ENCODE data around the gene SRGAP2C.
"Not testable (repeated sequence)": the region's sequence is repeated elsewhere in the genome, so short reads cannot be mapped to it uniquely, and the experiment has no call there.

The SRGAP2C gene

GRCh38 chr1:121386319-121386948, 201.7 kb downstream of the SRGAP2C start:
- DNase-seq, result not testable (repeated sequence)

DNA sequence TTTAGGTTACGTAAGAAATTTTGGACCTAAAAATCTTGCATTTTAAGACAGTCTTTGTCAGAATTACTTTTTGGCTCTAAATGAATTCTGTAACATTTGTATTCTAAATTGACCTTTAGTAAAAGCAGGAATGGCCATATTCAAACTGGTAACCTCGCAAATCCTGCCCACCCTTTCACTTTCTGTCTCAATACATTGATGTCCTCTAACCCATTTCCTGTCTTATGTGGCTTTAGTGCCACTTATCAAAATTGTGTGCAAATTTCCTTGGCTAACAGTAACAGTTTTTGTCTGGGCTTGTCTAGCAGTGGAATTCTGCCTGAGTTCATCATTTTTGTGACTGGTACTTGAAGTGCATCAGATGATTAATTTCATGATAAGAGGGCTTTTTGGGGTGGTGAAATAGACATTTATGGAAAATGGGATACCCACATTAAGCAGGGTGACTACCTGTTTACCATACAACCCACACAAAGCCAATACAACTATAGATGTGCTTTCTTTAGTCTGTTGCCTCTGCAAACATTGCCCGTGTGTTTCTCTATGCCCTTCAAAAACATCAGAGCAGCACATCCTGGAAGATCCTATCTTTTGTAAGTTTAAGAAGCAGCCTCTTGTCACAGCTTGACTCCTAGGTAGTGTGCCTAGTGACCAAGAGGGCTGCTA, 205.3 kb downstream of the SRGAP2C start:
- DNase-seq, result not testable (repeated sequence)

- not testable (repeated sequence) for DNase-seq
Observed at GRCh38 chr1:121392130-121392529, 207.4 kb downstream of the SRGAP2C start.

- DNase-seq, result peak; percentile 6
Observed at GRCh38 chr1:121395718-121396201, 211.0 kb downstream of the SRGAP2C start.

DNA sequence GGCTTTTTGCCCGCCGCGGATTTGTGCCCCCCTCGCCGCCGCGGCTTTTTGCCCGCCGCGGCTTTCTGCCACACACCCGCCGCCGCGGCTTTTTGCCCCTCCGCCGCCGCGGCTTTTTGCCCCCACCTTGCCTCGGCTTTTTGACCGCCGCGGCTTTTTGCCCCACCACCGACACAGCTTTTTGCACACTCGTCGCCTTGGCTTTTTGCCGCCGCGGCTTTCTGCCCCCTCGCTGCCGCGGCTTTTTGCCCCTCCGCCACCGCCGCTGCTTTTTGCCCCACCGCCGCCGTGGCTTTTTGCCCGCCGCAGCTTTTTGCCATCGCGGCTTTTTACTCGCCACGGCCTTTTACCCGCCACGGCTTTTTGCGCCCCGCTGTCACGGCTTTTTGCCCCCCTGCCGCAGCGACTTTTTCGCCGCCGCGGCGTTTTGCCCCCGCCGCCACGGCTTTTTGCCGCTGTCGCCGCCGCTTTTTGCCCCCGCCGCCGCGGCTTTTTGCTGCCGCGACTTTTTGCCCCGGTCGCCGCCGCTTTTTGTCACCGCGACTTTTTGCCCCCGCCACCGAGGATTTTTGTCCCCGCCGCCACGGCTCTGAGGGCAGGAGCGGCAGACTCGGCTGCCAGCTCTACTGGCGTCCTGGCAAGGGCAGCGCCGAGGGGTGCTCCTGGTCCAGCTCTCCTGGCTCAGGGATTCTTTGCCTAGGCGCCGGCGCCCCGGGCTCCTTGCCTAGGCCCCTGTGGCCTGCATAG, 211.7 kb downstream of the SRGAP2C start:
- not testable (repeated sequence) for DNase-seq

GRCh38 chr1:121397101-121397500, 212.3 kb downstream of the SRGAP2C start:
- DNase-seq, result not testable (repeated sequence)

- DNase-seq, result not testable (repeated sequence)
Observed at GRCh38 chr1:121399193-121399592, 214.4 kb downstream of the SRGAP2C start.

DNA sequence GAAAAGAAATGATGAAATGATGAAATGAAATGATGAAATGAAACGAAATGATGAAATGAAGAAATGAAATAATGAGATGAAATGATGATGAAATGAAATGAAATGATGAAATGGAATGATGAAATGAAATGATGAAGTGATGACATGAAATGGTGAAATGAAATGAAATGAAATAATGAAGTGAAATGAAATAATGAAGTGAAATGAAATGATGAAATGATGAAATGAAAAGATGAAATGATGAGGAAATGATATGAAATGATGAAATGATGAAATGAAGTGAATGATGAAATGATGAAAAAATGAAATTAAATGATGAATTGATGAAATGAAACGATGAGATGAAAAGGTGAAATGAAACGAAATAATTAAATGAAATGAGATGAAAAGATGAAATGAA, 215.3 kb downstream of the SRGAP2C start:
- DNase-seq, result not testable (repeated sequence)

DNA sequence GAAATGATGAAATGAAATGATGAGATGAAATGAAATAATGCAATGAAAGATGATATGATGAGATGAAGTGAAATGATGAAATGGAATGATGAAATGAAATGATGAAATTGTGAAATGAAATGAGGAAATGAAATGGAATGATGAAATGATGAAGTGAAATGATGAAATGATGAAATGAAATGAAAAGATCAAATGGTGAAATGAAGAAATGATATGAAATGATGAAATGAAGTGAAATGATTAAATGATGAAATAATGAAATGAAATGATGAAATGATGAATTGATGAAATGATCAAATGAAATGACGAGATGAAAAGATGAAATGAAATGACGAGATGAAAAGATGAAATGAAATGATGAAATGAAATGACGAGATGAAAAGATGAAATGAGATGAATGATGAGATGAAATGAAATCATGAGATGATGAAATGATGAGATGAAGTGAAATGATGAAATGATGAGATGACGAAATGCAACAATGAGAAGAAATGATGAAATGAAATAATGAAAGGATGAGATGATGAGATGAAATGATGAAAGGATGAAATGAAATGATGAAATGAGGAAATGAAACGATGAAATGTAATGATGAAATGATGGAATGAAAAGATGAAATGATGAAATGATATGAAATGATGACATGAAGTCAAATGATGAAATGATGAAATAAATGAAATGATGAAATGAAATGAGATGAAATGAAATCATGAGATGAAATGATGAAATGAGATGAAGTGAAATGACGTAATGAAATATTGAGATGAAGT, 216.0 kb downstream of the SRGAP2C start:
- DNase-seq, result not testable (repeated sequence)

DNA sequence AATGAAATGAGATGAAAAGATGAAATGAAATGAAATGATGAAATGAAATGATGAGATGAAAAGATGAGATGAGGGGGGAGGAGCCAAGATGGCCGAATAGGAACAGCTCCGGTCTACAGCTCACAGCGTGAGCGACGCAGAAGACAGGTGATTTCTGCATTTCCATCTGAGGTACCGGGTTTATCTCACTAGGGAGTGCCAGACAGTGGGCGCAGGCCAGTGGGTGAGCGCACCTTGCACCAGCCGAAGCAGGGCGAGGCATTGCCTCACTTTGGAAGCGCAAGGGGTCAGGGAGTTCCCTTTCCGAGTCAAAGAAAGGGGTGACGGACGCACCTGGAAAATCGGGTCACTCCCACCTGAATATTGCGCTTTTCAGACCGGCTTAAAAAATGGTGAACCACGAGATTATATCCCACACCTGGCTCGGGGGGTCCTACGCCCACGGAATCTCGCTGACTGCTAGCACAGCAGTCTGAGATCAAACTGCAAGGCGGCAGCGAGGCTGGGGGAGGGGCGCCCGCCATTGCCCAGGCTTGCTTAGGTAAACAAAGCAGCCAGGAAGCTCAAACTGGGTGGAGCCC, 216.7 kb downstream of the SRGAP2C start:
- DNase-seq, result not testable (repeated sequence)

GRCh38 chr1:121403254-121403653, 218.5 kb downstream of the SRGAP2C start:
- DNase-seq, result not testable (repeated sequence)

DNA sequence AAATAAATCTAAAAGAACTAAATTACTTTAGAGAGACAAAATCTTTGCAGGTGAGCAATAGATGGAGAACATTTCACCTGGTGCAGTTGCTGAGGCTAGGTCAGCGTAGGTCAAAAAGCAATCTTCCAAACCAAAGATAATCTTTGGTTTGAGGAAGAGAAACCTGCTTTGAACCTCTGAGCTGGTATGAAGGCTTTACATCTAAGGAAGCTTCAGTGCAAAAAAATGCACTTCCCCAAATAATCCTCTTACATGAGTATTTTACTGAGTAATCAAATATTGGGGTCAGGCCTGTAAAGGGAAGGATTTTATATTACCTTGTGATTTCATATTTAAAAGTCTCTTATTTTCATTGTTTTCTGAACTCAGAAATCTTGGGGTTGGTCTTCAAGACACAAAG, 223.6 kb downstream of the SRGAP2C start:
- DNase-seq, result no peak

- DNase-seq, result no peak
Observed at GRCh38 chr1:121413821-121414220, 229.0 kb downstream of the SRGAP2C start.

DNA sequence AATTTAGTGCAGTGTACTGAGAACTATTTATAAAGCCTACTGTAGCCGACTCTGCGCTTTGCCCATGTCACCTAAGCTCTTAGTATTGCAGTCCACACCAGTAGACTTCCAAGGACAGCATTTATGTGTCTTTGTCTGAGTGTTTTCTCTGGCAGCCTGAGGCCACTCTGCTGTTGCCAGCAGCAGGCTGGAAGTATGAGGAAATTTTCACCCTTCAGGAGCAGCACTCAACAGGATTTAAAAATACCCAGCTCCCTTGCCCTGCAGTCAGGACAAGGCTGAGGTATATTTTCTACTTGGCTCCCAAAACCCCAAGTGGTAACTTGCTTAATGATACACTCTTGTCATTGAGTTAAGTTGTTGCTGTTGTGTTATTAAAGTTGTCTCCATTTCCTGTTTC, 230.1 kb downstream of the SRGAP2C start:
- DNase-seq, result no peak

DNA sequence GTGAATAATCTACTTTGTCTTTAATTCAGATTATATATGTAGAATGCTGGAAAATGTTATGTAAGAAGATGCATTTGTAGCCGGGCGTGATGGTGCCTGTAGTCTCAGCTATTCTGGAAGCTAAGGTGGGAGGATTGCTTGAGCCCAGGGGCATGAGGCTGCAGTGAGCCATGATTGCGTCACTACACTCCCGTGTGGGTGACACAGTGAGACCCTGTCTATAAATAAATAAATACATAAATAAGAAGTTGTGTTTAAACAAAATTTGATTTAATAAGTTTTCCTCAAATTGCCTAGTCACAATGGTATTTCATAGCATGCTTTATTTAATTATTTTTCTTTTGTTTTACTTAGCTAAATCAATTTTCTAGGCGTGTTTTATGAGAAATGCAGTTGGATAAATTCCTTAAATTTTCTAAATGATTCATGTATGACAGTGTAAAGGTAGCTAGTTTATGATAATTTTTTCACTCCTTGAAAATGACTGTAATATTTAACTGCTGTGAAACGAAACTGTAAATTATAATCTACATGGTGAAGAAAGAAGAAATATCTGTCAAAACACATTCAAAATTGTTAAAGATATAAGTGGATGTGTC, 232.6 kb downstream of the SRGAP2C start:
- DNase-seq, result no peak

- no peak for DNase-seq
Observed at GRCh38 chr1:121418369-121419049, 233.7 kb downstream of the SRGAP2C start.

GRCh38 chr1:121419050-121419615, 234.4 kb downstream of the SRGAP2C start:
- not testable (repeated sequence) for DNase-seq

DNA sequence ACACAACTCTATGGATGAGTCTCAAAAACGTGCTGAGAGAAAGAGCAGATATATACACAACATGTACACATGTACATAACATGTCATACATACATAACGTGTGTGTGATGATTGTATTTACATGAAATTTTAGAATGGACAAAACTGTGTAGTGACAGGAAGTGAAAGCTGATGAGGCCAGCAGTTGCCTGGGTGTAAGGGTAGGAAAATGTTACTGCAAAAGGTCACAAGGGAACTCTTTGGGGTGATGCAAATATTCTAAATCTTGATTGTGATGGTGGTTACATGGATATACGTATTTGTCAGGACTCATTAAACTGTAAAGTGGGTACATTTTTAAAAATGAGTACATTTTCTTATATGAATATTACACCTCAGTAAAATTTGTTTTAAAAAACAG, 236.7 kb downstream of the SRGAP2C start:
- DNase-seq, result not testable (repeated sequence)

DNA sequence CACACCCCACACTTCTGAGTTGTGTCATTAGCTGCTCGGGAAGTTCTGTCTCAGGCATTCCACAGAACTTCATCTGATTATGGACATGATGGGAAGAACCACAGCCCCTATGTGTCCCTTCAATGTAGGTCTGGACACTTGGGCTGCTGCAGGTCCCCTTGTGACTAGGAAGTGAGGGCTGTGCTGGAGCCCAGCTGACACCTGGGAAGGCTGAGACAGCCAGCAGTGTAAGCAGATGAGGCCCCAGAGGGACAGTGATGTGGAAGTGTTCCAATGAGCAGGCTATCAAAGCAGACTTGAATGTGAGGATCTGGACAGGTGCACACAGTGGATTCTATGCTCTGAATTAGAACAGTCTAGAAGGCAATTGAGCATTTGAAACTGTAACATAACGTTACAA, 239.2 kb downstream of the SRGAP2C start:
- DNase-seq, result not testable (repeated sequence)

- not testable (repeated sequence) for DNase-seq
Observed at GRCh38 chr1:121433517-121433916, 248.7 kb downstream of the SRGAP2C start.

- DNase-seq, result not testable (repeated sequence)
Observed at GRCh38 chr1:121438862-121439261, 254.1 kb downstream of the SRGAP2C start.
